ENCODE measurements around the gene CTXN2. TPM values are rescaled to one million over a fixed set of nuclear protein-coding genes. Genes with fewer than 3 reads are reported as not detected.

CTXN2 gene
- total and polyA plus RNA-seq, 2 of the 13 experiments (the other 11 are each of a cell fraction or from before 2014, with no cell fraction given), result not detected

DNA sequence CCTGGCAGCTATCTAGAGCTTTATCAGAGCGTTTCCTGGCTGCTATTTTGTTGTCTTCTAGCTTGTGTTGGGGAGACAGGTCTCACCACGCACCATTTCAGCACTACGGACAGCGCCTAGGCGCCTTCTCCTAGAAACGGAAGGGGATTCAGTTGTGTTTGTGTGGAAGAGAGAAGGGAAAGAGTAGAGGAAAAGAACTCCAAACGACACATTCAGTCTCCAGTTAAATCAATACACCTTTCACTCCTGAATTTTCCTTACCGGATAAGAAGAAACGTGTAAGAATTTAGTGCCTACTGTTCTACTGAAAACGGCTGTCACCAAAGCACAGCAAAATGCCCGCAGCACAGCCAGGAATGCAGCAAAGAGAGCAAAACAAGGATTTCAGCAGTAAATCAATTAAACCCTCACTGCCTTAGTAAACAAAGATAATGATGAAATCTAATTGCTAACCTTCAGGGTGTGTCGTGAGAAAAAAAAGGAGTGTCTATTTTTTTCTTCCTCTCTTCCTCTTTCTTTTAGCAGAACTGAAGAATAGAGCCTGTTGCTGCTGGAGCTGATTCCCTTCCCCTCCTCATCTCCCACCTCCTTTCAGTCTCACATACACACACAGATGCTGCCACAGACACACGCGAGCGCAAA lies 412 bp upstream of the CTXN2 start (continued):
- TF ChIP-seq ZFP41 (CRISPR knock-in tag; IDR thresholded peaks at IDR 0.05; ENCODE audit: borderline replicate concordance), result no peak
- TF ChIP-seq ZFY (CRISPR knock-in tag; IDR thresholded peaks at IDR 0.05), result no peak
- no peak for TF ChIP-seq HIC2 (CRISPR knock-in tag; IDR thresholded peaks at IDR 0.05; ENCODE audit: low read depth)
- no peak for TF ChIP-seq ZNF713 (CRISPR knock-in tag; IDR thresholded peaks at IDR 0.05)
- 0 out of 2 replicates have a peak, but pooled peaks have one; percentile 50 for TF ChIP-seq ZNF574 (CRISPR knock-in tag; IDR thresholded peaks at IDR 0.05)
- TF ChIP-seq, protein P1, sequence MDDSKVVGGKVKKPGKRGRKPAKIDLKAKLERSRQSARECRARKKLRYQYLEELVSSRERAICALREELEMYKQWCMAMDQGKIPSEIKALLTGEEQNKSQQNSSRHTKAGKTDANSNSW (CRISPR knock-in tag; IDR thresholded peaks at IDR 0.05; ENCODE audit: borderline replicate concordance), result no peak
- TF ChIP-seq AKNA (CRISPR knock-in tag; IDR thresholded peaks at IDR 0.05; ENCODE audit: borderline replicate concordance), result no peak
- TF ChIP-seq, protein P2, sequence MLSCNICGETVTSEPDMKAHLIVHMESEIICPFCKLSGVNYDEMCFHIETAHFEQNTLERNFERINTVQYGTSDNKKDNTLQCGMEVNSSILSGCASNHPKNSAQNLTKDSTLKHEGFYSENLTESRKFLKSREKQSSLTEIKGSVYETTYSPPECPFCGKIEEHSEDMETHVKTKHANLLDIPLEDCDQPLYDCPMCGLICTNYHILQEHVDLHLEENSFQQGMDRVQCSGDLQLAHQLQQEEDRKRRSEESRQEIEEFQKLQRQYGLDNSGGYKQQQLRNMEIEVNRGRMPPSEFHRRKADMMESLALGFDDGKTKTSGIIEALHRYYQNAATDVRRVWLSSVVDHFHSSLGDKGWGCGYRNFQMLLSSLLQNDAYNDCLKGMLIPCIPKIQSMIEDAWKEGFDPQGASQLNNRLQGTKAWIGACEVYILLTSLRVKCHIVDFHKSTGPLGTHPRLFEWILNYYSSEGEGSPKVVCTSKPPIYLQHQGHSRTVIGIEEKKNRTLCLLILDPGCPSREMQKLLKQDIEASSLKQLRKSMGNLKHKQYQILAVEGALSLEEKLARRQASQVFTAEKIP (CRISPR knock-in tag; IDR thresholded peaks at IDR 0.05; ENCODE audit: borderline replicate concordance), result no peak
- no peak for TF ChIP-seq MBNL3 (CRISPR knock-in tag; conservative IDR thresholded peaks at IDR 0.05)
- no peak for TF ChIP-seq ZNF260 (CRISPR knock-in tag; IDR thresholded peaks at IDR 0.05; ENCODE audit: borderline replicate concordance, low read depth)
- no peak for TF ChIP-seq ZNF720 (CRISPR knock-in tag; IDR thresholded peaks at IDR 0.05)
- no peak for TF ChIP-seq SAFB2 (CRISPR knock-in tag; IDR thresholded peaks at IDR 0.05; ENCODE audit: borderline replicate concordance, low read depth)
- TF ChIP-seq, protein P3, sequence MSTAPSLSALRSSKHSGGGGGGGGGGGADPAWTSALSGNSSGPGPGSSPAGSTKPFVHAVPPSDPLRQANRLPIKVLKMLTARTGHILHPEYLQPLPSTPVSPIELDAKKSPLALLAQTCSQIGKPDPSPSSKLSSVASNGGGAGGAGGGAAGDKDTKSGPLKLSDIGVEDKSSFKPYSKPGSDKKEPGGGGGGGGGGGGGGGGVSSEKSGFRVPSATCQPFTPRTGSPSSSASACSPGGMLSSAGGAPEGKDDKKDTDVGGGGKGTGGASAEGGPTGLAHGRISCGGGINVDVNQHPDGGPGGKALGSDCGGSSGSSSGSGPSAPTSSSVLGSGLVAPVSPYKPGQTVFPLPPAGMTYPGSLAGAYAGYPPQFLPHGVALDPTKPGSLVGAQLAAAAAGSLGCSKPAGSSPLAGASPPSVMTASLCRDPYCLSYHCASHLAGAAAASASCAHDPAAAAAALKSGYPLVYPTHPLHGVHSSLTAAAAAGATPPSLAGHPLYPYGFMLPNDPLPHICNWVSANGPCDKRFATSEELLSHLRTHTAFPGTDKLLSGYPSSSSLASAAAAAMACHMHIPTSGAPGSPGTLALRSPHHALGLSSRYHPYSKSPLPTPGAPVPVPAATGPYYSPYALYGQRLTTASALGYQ (CRISPR knock-in tag; IDR thresholded peaks at IDR 0.05), result no peak
- TF ChIP-seq ZEB1 (IDR thresholded peaks at IDR 0.05; ENCODE audit: insufficient replicate concordance, low read depth), result no peak
- TF ChIP-seq POLR2AphosphoS2 (IDR thresholded peaks at IDR 0.05; ENCODE audit: low read depth, low read length), result no peak

Data from HepG2 (cell line).